DND-41 (cell line): ENCODE results near the gene DNLZ.

Experiments used
- ATAC-seq: fragments of 200-7000 bp; cut with Tn5 transposase; 3 replicates; pipeline ENCODE4 v1.9.1; 2021; ENCODE audit warnings: low read depth; ENCODE audit not compliant: insufficient read depth
- DNase-seq: peaks from one replicate; pipeline ENCODE4 v3.0.0-alpha.2; 2020
- H2AFZ ChIP-seq: 2 replicates; pipeline ENCODE4 v1.6.0; 2012; ENCODE audit warnings: low read depth, low read length
- H3K27ac ChIP-seq: 2 replicates; pipeline ENCODE4 v1.5.1; 2012; ENCODE audit warnings: low read length, inconsistent platforms
- H3K27me3 ChIP-seq: fragments of 200-600 bp; sonication (generic); 2 replicates; pipeline ENCODE4 v1.6.0; 2012; ENCODE audit warnings: low read length, mild to moderate bottlenecking, inconsistent platforms; ENCODE audit not compliant: insufficient read depth, poor library complexity
- H3K36me3 ChIP-seq: 2 replicates; pipeline ENCODE4 v1.5.1; 2012; ENCODE audit warnings: low read length, inconsistent platforms; ENCODE audit not compliant: insufficient read depth
- H3K4me1 ChIP-seq: 2 replicates; pipeline ENCODE4 v1.5.1; 2012; ENCODE audit warnings: mild to moderate bottlenecking, low read length; ENCODE audit not compliant: insufficient read depth
- H3K4me2 ChIP-seq: 2 replicates; pipeline ENCODE4 v1.6.0; 2012; ENCODE audit warnings: mild to moderate bottlenecking, moderate library complexity, low read length, inconsistent platforms; ENCODE audit not compliant: insufficient read depth
- H3K4me3 ChIP-seq, 2 experiments: fragments of 200-600 bp in 1 of 2; shearing (Covaris generic) in 1 of 2; 2 replicates each; pipeline ENCODE4 v1.5.1; 2012 to 2016; ENCODE audit warnings: inconsistent platforms in 2 of 2, low read length in 2 of 2, mild to moderate bottlenecking in 2 of 2, low read depth in 1 of 2, moderate library complexity in 1 of 2
- H3K79me2 ChIP-seq: 2 replicates; pipeline ENCODE4 v1.6.0; 2012; ENCODE audit warnings: low read length, inconsistent platforms; ENCODE audit not compliant: insufficient read depth
- H3K9ac ChIP-seq: 2 replicates; pipeline ENCODE4 v1.6.0; 2012; ENCODE audit warnings: low read depth, mild to moderate bottlenecking, inconsistent platforms, low read length, moderate library complexity
- H3K9me3 ChIP-seq: 2 replicates; pipeline ENCODE4 v1.5.1; 2012; ENCODE audit warnings: low read length, moderate library complexity, mild to moderate bottlenecking, inconsistent platforms; ENCODE audit not compliant: insufficient read depth, severe bottlenecking
- H4K20me1 ChIP-seq: 2 replicates; pipeline ENCODE4 v1.6.0; 2012; ENCODE audit warnings: low read length; ENCODE audit not compliant: insufficient read depth
- CTCF ChIP-seq: IDR thresholded peaks from 2 replicates; pipeline ENCODE4 v1.5.1; 2012; ENCODE audit warnings: borderline replicate concordance, low read length, moderate library complexity, mild to moderate bottlenecking; ENCODE audit not compliant: poor library complexity, severe bottlenecking; ENCODE audit errors: extremely low read depth
- EZH2 ChIP-seq: IDR thresholded peaks from 3 replicates; pipeline ENCODE4 v1.6.1; 2012; ENCODE audit warnings: borderline replicate concordance, low read depth, mild to moderate bottlenecking, moderate library complexity, low read length, inconsistent platforms; ENCODE audit not compliant: severe bottlenecking

Gene DNLZ

GRCh38 chr9:136403538-136403914, 40.0 kb upstream of the DNLZ start:
- Histone ChIP-seq H3K9me3 (no peaks in the 10 kb centered on the region), H3K4me2 (no peak overlapping the region), H3K4me3 (no peak overlapping the region), H3K36me3 (peaks cover 58% of the 10 kb centered on the region), H3K79me2 (peaks cover 20% of the 10 kb centered on the region), H3K27me3 (no peaks in the 10 kb centered on the region), H3K4me1 (peaks cover 22% of the 10 kb centered on the region), H4K20me1 (peaks cover 8% of the 10 kb centered on the region), H3K27ac (no peak overlapping the region; the same call in 1 of the 2 replicates), H2AFZ (no peak overlapping the region), H3K9ac (no peak overlapping the region)
- ATAC-seq (no peak), DNase-seq (no peak)
- TF ChIP-seq EZH2: no peak
- no peak for TF ChIP-seq CTCF

- ATAC-seq (no peak), DNase-seq (no peak)
- Histone ChIP-seq H3K27ac (no peak overlapping the region), H4K20me1 (peaks cover 13% of the 10 kb centered on the region), H3K4me2 (no peak overlapping the region), H3K4me3 (no peak overlapping the region), H3K9me3 (no peaks in the 10 kb centered on the region), H3K36me3 (peaks cover 59% of the 10 kb centered on the region), H3K4me1 (peaks cover 27% of the 10 kb centered on the region), H3K27me3 (no peaks in the 10 kb centered on the region), H3K79me2 (peaks cover 26% of the 10 kb centered on the region), H3K9ac (no peak overlapping the region), H2AFZ (no peak overlapping the region)
- TF ChIP-seq CTCF (no peak), EZH2 (no peak)
These were observed 38.5 kb upstream of the DNLZ start for GRCh38 chr9:136402067-136402466.

GRCh38 chr9:136401173-136401922, 37.8 kb upstream of the DNLZ start:
- ATAC-seq (no peak), DNase-seq (no peak)
- H3K79me2 ChIP-seq: peaks cover 26% of the 10 kb centered on the region
- H4K20me1 ChIP-seq: peaks cover 17% of the 10 kb centered on the region
- H3K27me3 ChIP-seq: no peaks in the 10 kb centered on the region
- H3K27ac ChIP-seq: no peak overlapping the region
- H3K4me3 ChIP-seq: no peak overlapping the region
- peaks cover 62% of the 10 kb centered on the region for H3K36me3 ChIP-seq
- peak overlapping the region; percentile 79; the same call in 1 of the 2 replicates for H3K9ac ChIP-seq
- no peak overlapping the region for H2AFZ ChIP-seq
- H3K4me1 ChIP-seq: peaks cover 27% of the 10 kb centered on the region
- no peaks in the 10 kb centered on the region for H3K9me3 ChIP-seq
- no peak overlapping the region for H3K4me2 ChIP-seq
- TF ChIP-seq CTCF (no peak), EZH2 (no peak)
